ENCODE measurements around the gene CBX4. TPM values are rescaled to one million over a fixed set of nuclear protein-coding genes. Genes with fewer than 3 reads are reported as not detected.

Gene CBX4
- total RNA-seq, 4 donors from 2014 or later = 6.7 to 11.5 (median 10.0) TPM

GRCh38 chr17:79815836-79816461 is 23.3 kb downstream of the CBX4 start:
- 80 to 100% methylated on average over 1 of the region's 41 CpGs for WGBS, 2 donors (ENCODE audit: low coverage in 1 of 2)
- Histone ChIP-seq H3K27ac (no peak overlapping the region), H3K27me3 (peaks cover 74% of the 10 kb centered on the region), H3K36me3 (no peaks in the 10 kb centered on the region), H3K4me3 (no peak overlapping the region), H3K4me1 (peaks cover 0 to 49% (median 23%) of the 10 kb centered on the region in 3 donors), H3K9me3 (no peaks in the 10 kb centered on the region)
- TF ChIP-seq POLR2AphosphoS5 (IDR thresholded peaks at IDR 0.05) = no peak
- TF ChIP-seq EP300 (IDR thresholded peaks at IDR 0.05) = no peak
- TF ChIP-seq CTCF (IDR thresholded peaks at IDR 0.05) = no peak
- TF ChIP-seq POLR2A (IDR thresholded peaks at IDR 0.05) = no peak
- ATAC-seq = no peak

- TF ChIP-seq EP300 (IDR thresholded peaks at IDR 0.05) = no peak
- TF ChIP-seq CTCF (IDR thresholded peaks at IDR 0.05) = no peak
- TF ChIP-seq POLR2AphosphoS5 (IDR thresholded peaks at IDR 0.05) = no peak
- no peak for TF ChIP-seq POLR2A (IDR thresholded peaks at IDR 0.05)
- Histone ChIP-seq H3K4me3 (peak overlapping the region in 1 of 2 donors; percentile 36), H3K27ac (no peak overlapping the region), H3K9me3 (no peaks in the 10 kb centered on the region), H3K36me3 (no peaks in the 10 kb centered on the region), H3K4me1 (peaks cover 0 to 56% (median 30%) of the 10 kb centered on the region in 3 donors), H3K27me3 (peaks cover 82% of the 10 kb centered on the region)
- ATAC-seq = peak; percentile 55
- WGBS, 2 donors (ENCODE audit: low coverage in 1 of 2) = no CpG with 5 or more reads among the region's 96 CpGs
These were observed 24.0 kb downstream of the CBX4 start for GRCh38 chr17:79814974-79815835.

- H3K27ac ChIP-seq = no peak overlapping the region
- H3K9me3 ChIP-seq = no peaks in the 10 kb centered on the region
- peaks cover 90% of the 10 kb centered on the region for H3K27me3 ChIP-seq
- no peaks in the 10 kb centered on the region for H3K36me3 ChIP-seq
- no peak for ATAC-seq
- H3K4me3 ChIP-seq = peak overlapping the region in 1 of 2 donors; percentile 36
- WGBS, 2 donors (ENCODE audit: low coverage in 1 of 2) = 25 to 41% methylated on average over 7 to 10 of the region's 43 CpGs
- no peak for TF ChIP-seq POLR2A (IDR thresholded peaks at IDR 0.05)
- no peak for TF ChIP-seq EP300 (IDR thresholded peaks at IDR 0.05)
- TF ChIP-seq CTCF (IDR thresholded peaks at IDR 0.05) = no peak
- TF ChIP-seq POLR2AphosphoS5 (IDR thresholded peaks at IDR 0.05) = no peak
- H3K4me1 ChIP-seq = peaks cover 0 to 65% (median 35%) of the 10 kb centered on the region in 3 donors
These were observed 24.9 kb downstream of the CBX4 start for GRCh38 chr17:79814127-79814973.

GRCh38 chr17:79813297-79814126 is 25.7 kb downstream of the CBX4 start:
- H3K4me1 ChIP-seq = peaks cover 0 to 69% (median 35%) of the 10 kb centered on the region in 3 donors
- ATAC-seq = no peak
- H3K27ac ChIP-seq = no peak overlapping the region
- peak overlapping the region in 1 of 2 donors; percentile 43 for H3K4me3 ChIP-seq
- H3K27me3 ChIP-seq = peaks cover 98% of the 10 kb centered on the region
- no CpG with 5 or more reads among the region's 89 CpGs for whole genome bisulfite sequencing, 2 donors (ENCODE audit: low coverage in 1 of 2)
- TF ChIP-seq POLR2A (IDR thresholded peaks at IDR 0.05) = no peak
- no peak for TF ChIP-seq POLR2AphosphoS5 (IDR thresholded peaks at IDR 0.05)
- no peak for TF ChIP-seq CTCF (IDR thresholded peaks at IDR 0.05)
- no peak for TF ChIP-seq EP300 (IDR thresholded peaks at IDR 0.05)
- H3K36me3 ChIP-seq = no peaks in the 10 kb centered on the region
- H3K9me3 ChIP-seq = no peaks in the 10 kb centered on the region

Measured in gastroesophageal sphincter (tissue), 4 donors.